GM12864 (cell line): ENCODE results near the gene AK5.

ENCODE experiments used
- DNase-seq: peaks from one replicate; pipeline ENCODE4 v3.0.0-alpha.2; 2011; ENCODE audit warnings: low read depth
- H3K4me3 ChIP-seq: 2 replicates; pipeline ENCODE4 v1.5.1; 2011; ENCODE audit warnings: mild to moderate bottlenecking, low read depth, low read length, control low read depth
- CTCF ChIP-seq: IDR thresholded peaks from 2 replicates; pipeline ENCODE4 v1.5.1; 2011; ENCODE audit warnings: low read depth, mild to moderate bottlenecking, moderate library complexity, low read length, control low read depth, inconsistent platforms; ENCODE audit errors: missing control alignments

Gene AK5

GRCh38 chr1:77558591-77559164 is 276.9 kb downstream of the AK5 start:
- H3K4me3 ChIP-seq = no peak overlapping the region
- TF ChIP-seq CTCF = no peak
- no peak for DNase-seq

- no peak for TF ChIP-seq CTCF
- no peak overlapping the region for H3K4me3 ChIP-seq
- DNase-seq = no peak
These were observed 278.9 kb downstream of the AK5 start for GRCh38 chr1:77560741-77561140.

- no peak for TF ChIP-seq CTCF
These were observed 280.9 kb downstream of the AK5 start for GRCh38 chr1:77562596-77563150.

GRCh38 chr1:77565321-77565720 is 283.5 kb downstream of the AK5 start:
- no peak overlapping the region for H3K4me3 ChIP-seq
- no peak for DNase-seq
- no peak for TF ChIP-seq CTCF

More at GRCh38 chr1:77562596-77563150, 280.9 kb downstream of the AK5 start:
- DNase-seq = no peak
- no peak overlapping the region for H3K4me3 ChIP-seq

GRCh38 chr1:77571642-77572041 is 289.8 kb downstream of the AK5 start:
- no peak for TF ChIP-seq CTCF
- DNase-seq = no peak
- no peak overlapping the region for H3K4me3 ChIP-seq

GRCh38 chr1:77579547-77579946 is 297.7 kb downstream of the AK5 start:
- no peak for TF ChIP-seq CTCF
- H3K4me3 ChIP-seq = no peak overlapping the region
- no peak for DNase-seq

GRCh38 chr1:77582905-77583304 is 301.1 kb downstream of the AK5 start:
- H3K4me3 ChIP-seq = no peak overlapping the region
- no peak for TF ChIP-seq CTCF
- no peak for DNase-seq
